Liver (tissue), 9 donors: ENCODE data around the gene CMTM8. TPM values are rescaled to one million over a fixed set of nuclear protein-coding genes. Genes with fewer than 3 reads are reported as not detected.

Experiments used
- DNase-seq: peaks from one replicate; pipeline ENCODE4 v3.0.0-alpha.2; 2017; ENCODE audit warnings: low spot score
- H3K27ac ChIP-seq, 2 donors: one replicate each; pipeline ENCODE4 v1.7.0; 2013; ENCODE audit warnings: inconsistent platforms in 2 of 2, low read length in 2 of 2, control low read depth in 1 of 2, low read depth in 1 of 2, mild to moderate bottlenecking in 1 of 2
- H3K27me3 ChIP-seq, 4 donors: one replicate each; pipeline versions ENCODE4 v1.6.1 to v1.7.0; 2013; ENCODE audit warnings: low read length in 3 of 4, inconsistent platforms in 1 of 4, mild to moderate bottlenecking in 1 of 4, moderate library complexity in 1 of 4; ENCODE audit not compliant: control insufficient read depth in 4 of 4, insufficient read depth in 4 of 4
- H3K36me3 ChIP-seq, 4 donors: one replicate each; pipeline versions ENCODE4 v1.6.1 to v1.7.0; 2013; ENCODE audit warnings: low read length in 3 of 4, mild to moderate bottlenecking in 3 of 4, low read depth in 1 of 4, moderate library complexity in 1 of 4; ENCODE audit not compliant: control insufficient read depth in 4 of 4, insufficient read depth in 3 of 4
- H3K4me1 ChIP-seq, 4 donors: one replicate each; pipeline versions ENCODE4 v1.6.1 to v1.7.0; 2013; ENCODE audit warnings: low read length in 3 of 4, mild to moderate bottlenecking in 3 of 4, moderate library complexity in 1 of 4; ENCODE audit not compliant: control insufficient read depth in 4 of 4, insufficient read depth in 4 of 4
- H3K4me3 ChIP-seq, 3 donors: one replicate each; pipeline versions ENCODE4 v1.6.1 to v1.7.0; 2013; ENCODE audit warnings: low read length in 3 of 3, control low read depth in 1 of 3, low read depth in 1 of 3, mild to moderate bottlenecking in 1 of 3
- H3K9ac ChIP-seq, 2 donors: one replicate each; pipeline ENCODE4 v1.7.0; 2013; ENCODE audit warnings: low read length in 2 of 2, mild to moderate bottlenecking in 2 of 2, moderate library complexity in 2 of 2, control low read depth in 1 of 2, low read depth in 1 of 2
- H3K9me3 ChIP-seq, 4 donors: one replicate each; pipeline versions ENCODE4 v1.6.1 to v1.7.0; 2013; ENCODE audit warnings: low read length in 3 of 4; ENCODE audit not compliant: control insufficient read depth in 4 of 4
- ATF3 ChIP-seq: IDR thresholded peaks from 2 replicates; pipeline ENCODE4 v1.6.1; 2016; ENCODE audit warnings: antibody characterized with exemption
- CTCF ChIP-seq: fragments of 150-350 bp; IDR thresholded peaks from 2 replicates; pipeline ENCODE4 v1.5.1; 2017; ENCODE audit warnings: improper control_type of control experiment, low read depth, low read length; ENCODE audit not compliant: missing input control
- EGR1 ChIP-seq, 2 donors: IDR thresholded peaks; 2 replicates each; pipeline ENCODE4 v1.6.1; 2016 to 2018; ENCODE audit warnings: antibody characterized with exemption in 2 of 2, low read depth in 2 of 2
- FOXA1 ChIP-seq: IDR thresholded peaks from 2 replicates; pipeline ENCODE4 v1.6.1; 2016; ENCODE audit warnings: antibody characterized with exemption
- FOXA2 ChIP-seq: IDR thresholded peaks from 2 replicates; pipeline ENCODE4 v1.6.1; 2016; ENCODE audit warnings: antibody characterized with exemption
- GABPA ChIP-seq, 2 donors: IDR thresholded peaks in 1 of 2; conservative IDR thresholded peaks in 1 of 2; 2 replicates each; pipeline ENCODE4 v1.6.1; 2016; ENCODE audit warnings: antibody characterized with exemption in 2 of 2, mild to moderate bottlenecking in 1 of 2, moderate library complexity in 1 of 2
- HNF4A ChIP-seq, 2 donors: conservative IDR thresholded peaks; 2 replicates each; pipeline ENCODE4 v1.6.1; 2016; ENCODE audit warnings: antibody characterized with exemption in 2 of 2, mild to moderate bottlenecking in 2 of 2
- HNF4G ChIP-seq: IDR thresholded peaks from 2 replicates; pipeline ENCODE4 v1.6.1; 2016; ENCODE audit warnings: antibody characterized with exemption
- JUND ChIP-seq, 2 donors: IDR thresholded peaks; 2 replicates each; pipeline ENCODE4 v1.6.1; 2016; ENCODE audit warnings: antibody characterized with exemption in 2 of 2
- MAX ChIP-seq: IDR thresholded peaks from 2 replicates; pipeline ENCODE4 v1.6.1; 2016; ENCODE audit warnings: antibody characterized with exemption
- NR2F2 ChIP-seq: IDR thresholded peaks from 2 replicates; pipeline ENCODE4 v1.6.1; 2016; ENCODE audit warnings: antibody characterized with exemption
- RAD21 ChIP-seq, 2 donors: IDR thresholded peaks; 2 replicates each; pipeline ENCODE4 v1.6.1; 2016; ENCODE audit warnings: antibody characterized with exemption in 2 of 2, mild to moderate bottlenecking in 2 of 2
- REST ChIP-seq: IDR thresholded peaks from 2 replicates; pipeline ENCODE4 v1.6.1; 2016; ENCODE audit warnings: antibody characterized with exemption, mild to moderate bottlenecking
- RXRA ChIP-seq, 2 donors: IDR thresholded peaks; 2 replicates each; pipeline ENCODE4 v1.6.1; 2017 to 2018; ENCODE audit warnings: antibody characterized with exemption in 2 of 2, mild to moderate bottlenecking in 1 of 2
- TAF1 ChIP-seq: conservative IDR thresholded peaks from 2 replicates; pipeline ENCODE4 v1.6.1; 2016; ENCODE audit warnings: antibody characterized with exemption, mild to moderate bottlenecking
- YY1 ChIP-seq: IDR thresholded peaks from 2 replicates; pipeline ENCODE4 v1.6.1; 2016; ENCODE audit warnings: antibody characterized with exemption, mild to moderate bottlenecking
- WGBS: extraction: QIAGEN DNeasy Blood & Tissue Kit; methylation state at CpG from one replicate; pipeline ENCODE4 v1.1.7; 2013; 5-methylcytosine and 5-hydroxymethylcytosine counted together
- polyA plus RNA-seq, 2 donors: library from polyadenylated mRNA; stranded (reverse) in 1 of 2; unstranded in 1 of 2; fragments of 200-250 nt in 1 of 2; fragments of >200 nt in 1 of 2; fragmentation: Nextera tagmentation in 1 of 2; extraction: Ambion mirVana in 1 of 2; gene quantifications; one replicate each; pipeline versions ENCODE4 v1.2.1 to v1.2.3, GENCODE V29; 2013 to 2015
- total RNA-seq, 2 donors: library from RNA; depleted of rRNA; stranded (reverse); fragments of >200 nt; gene quantifications; one replicate each; pipeline ENCODE4 v1.2.3, GENCODE V29; 2014
- TF ChIP-seq, protein P1 (sequence below): IDR thresholded peaks from 2 replicates; pipeline ENCODE4 v1.6.1; 2016; ENCODE audit warnings: antibody characterized with exemption
- donor health status: healthy.
- donor health status: healthy.
- donor health status: healthy.
- donor health status: healthy.
- donor health status: healthy.

Gene CMTM8
- total and polyA plus RNA-seq, 4 donors: 4.3 to 44.6 (median 12.5) TPM

- TF ChIP-seq MAX (no peak), REST (no peak), RAD21 (IDR thresholded peaks at IDR 0.05) (no peak), HNF4G (no peak), CTCF (no peak), TAF1 (no peak), HNF4A (conservative IDR thresholded peaks at IDR 0.05) (no peak), JUND (IDR thresholded peaks at IDR 0.05) (no peak), ATF3 (no peak), YY1 (no peak), FOXA1 (no peak), EGR1 (IDR thresholded peaks at IDR 0.05; ENCODE audit: low read depth in 2 of 2) (no peak), RXRA (IDR thresholded peaks at IDR 0.05) (no peak), FOXA2 (no peak), NR2F2 (no peak), GABPA (IDR thresholded peaks at IDR 0.05 in 1 of 2, conservative IDR thresholded peaks at IDR 0.05 in 1 of 2) (no peak)
- TF ChIP-seq, protein P1, sequence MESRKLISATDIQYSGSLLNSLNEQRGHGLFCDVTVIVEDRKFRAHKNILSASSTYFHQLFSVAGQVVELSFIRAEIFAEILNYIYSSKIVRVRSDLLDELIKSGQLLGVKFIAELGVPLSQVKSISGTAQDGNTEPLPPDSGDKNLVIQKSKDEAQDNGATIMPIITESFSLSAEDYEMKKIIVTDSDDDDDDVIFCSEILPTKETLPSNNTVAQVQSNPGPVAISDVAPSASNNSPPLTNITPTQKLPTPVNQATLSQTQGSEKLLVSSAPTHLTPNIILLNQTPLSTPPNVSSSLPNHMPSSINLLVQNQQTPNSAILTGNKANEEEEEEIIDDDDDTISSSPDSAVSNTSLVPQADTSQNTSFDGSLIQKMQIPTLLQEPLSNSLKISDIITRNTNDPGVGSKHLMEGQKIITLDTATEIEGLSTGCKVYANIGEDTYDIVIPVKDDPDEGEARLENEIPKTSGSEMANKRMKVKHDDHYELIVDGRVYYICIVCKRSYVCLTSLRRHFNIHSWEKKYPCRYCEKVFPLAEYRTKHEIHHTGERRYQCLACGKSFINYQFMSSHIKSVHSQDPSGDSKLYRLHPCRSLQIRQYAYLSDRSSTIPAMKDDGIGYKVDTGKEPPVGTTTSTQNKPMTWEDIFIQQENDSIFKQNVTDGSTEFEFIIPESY: no peak
- Histone ChIP-seq H3K9ac (no peak overlapping the region), H3K36me3 (no peaks in the 10 kb centered on the region), H3K27me3 (no peaks in the 10 kb centered on the region), H3K4me3 (no peak overlapping the region), H3K9me3 (no peaks in the 10 kb centered on the region), H3K27ac (peak overlapping the region in 1 of 2 donors; percentile 23), H3K4me1 (peaks cover 0 to 3% (median under 1%) of the 10 kb centered on the region in 4 donors)
- 83% methylated on average over 7 of the region's 7 CpGs for WGBS
- no peak for DNase-seq
These were observed 168.3 kb downstream of the CMTM8 start for GRCh38 chr3:32406486-32407408.
